Measurements from ENCODE around the gene DOK4.
"Not testable (repeated sequence)": the region's sequence is repeated elsewhere in the genome, so short reads cannot be mapped to it uniquely, and the experiment has no call there.

The DOK4 gene

GRCh38 chr16:57468346-57468745 is 17.9 kb downstream of the DOK4 start:
- H3K4me1 Mint-ChIP-seq, result peaks cover 34% of the 10 kb centered on the region
- DNase-seq (ENCODE audit: low spot score in 2 of 2), result no peak
- H3K4me3 Mint-ChIP-seq, result no peak overlapping the region
- peak overlapping the region; percentile 3 for H3K27ac Mint-ChIP-seq
- no peak for ATAC-seq
- peaks cover 97% of the 10 kb centered on the region for H3K36me3 Mint-ChIP-seq
- H3K9me3 Mint-ChIP-seq, result no peaks in the 10 kb centered on the region

DNA sequence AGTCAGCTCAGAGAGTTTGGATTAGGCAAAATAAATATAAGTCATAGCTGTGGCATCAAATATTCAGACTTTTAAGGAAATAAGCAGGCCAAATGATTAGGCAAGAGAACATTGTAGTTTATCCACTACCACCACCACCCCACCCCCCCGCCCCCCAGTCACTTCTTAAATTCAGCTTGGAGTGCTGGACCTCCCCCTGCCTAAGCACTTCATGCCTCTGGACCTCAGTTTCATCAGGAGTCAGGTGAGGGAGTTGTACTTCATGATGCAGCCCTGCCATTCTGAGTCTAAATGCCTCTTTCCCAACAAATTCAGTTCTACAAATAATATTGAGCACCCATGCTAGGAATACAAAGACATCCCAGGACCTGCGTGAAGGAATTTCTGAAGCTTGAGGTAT is 21.8 kb downstream of the DOK4 start:
- peaks cover 38% of the 10 kb centered on the region for H3K4me1 Mint-ChIP-seq
- no peak overlapping the region for H3K4me3 Mint-ChIP-seq
- no peak for ATAC-seq
- no peaks in the 10 kb centered on the region for H3K9me3 Mint-ChIP-seq
- peaks cover 88% of the 10 kb centered on the region for H3K36me3 Mint-ChIP-seq
- peak overlapping the region; percentile 99 for H3K27ac Mint-ChIP-seq
- DNase-seq (ENCODE audit: low spot score in 2 of 2), result no peak

GRCh38 chr16:57462978-57463362 is 23.3 kb downstream of the DOK4 start:
- H3K9me3 Mint-ChIP-seq, result no peaks in the 10 kb centered on the region
- H3K36me3 Mint-ChIP-seq, result peaks cover 78% of the 10 kb centered on the region
- ATAC-seq (peak; percentile 40), DNase-seq (ENCODE audit: low spot score in 2 of 2) (no peak)
- H3K4me3 Mint-ChIP-seq, result peak overlapping the region; percentile 98
- peak overlapping the region; percentile 99 for H3K27ac Mint-ChIP-seq
- peaks cover 38% of the 10 kb centered on the region for H3K4me1 Mint-ChIP-seq

GRCh38 chr16:57462209-57462977 is 23.9 kb downstream of the DOK4 start, which contains the start of gene POLR2C:
Gene POLR2C, plus strand, starts transcription at chr16:57462679. Its CDS starts 46 bp downstream, at chr16:57462725.
- Mint-ChIP-seq H3K36me3 (peaks cover 77% of the 10 kb centered on the region), H3K4me3 (peak within 1 kb of the TSS; percentile 98), H3K4me1 (peaks cover 38% of the 10 kb centered on the region), H3K27ac (peak within 1 kb of the TSS; percentile 99), H3K9me3 (no peaks in the 10 kb centered on the region)
- ATAC-seq (peak; percentile 97), DNase-seq (ENCODE audit: low spot score in 2 of 2) (peak; percentile 97)

DNA sequence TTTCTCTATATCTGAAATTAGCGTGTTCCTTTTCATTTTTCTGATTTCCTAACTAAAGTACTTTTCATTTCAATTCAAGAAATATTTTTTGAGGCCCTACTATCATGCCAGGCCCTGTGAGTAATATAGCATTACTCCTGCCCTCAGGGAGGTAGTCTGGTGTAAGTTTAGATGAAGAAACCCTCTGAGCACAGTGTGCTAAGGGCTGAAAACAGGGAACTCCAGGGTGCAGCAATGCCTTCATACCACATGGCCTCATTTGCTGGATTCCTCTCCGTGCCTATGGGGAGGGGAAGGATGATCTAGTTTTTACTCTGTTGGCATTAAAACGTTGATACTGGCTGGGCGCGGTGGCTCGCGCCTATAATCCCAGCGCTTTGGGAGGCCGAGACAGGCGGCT is 34.3 kb downstream of the DOK4 start:
- DNase-seq (ENCODE audit: low spot score in 2 of 2) (no peak), ATAC-seq (no peak)
- H3K4me3 Mint-ChIP-seq, result no peak overlapping the region
- peak overlapping the region; percentile 32 for H3K27ac Mint-ChIP-seq
- peaks cover 6% of the 10 kb centered on the region for H3K4me1 Mint-ChIP-seq
- peaks cover 48% of the 10 kb centered on the region for H3K36me3 Mint-ChIP-seq
- no peaks in the 10 kb centered on the region for H3K9me3 Mint-ChIP-seq

GRCh38 chr16:57447186-57447962 is 38.9 kb downstream of the DOK4 start, which contains the start of the genes CIAPIN1 and COQ9:
Gene CIAPIN1, minus strand, starts transcription at chr16:57447385. Its CDS starts 6,457 bp downstream, at chr16:57440928.
Gene COQ9, plus strand, starts transcription at chr16:57447479. Its CDS starts 27 bp downstream, at chr16:57447506.
- Mint-ChIP-seq H3K36me3 (peaks cover 16% of the 10 kb centered on the region), H3K4me3 (peak within 1 kb of the TSS; percentile 85), H3K27ac (peak within 1 kb of the TSS; percentile 93), H3K4me1 (peaks cover 13% of the 10 kb centered on the region), H3K9me3 (no peaks in the 10 kb centered on the region)
- peak; percentile 100 for ATAC-seq
- DNase-seq (ENCODE audit: low spot score in 2 of 2), result peak; percentile 80 to 90

DNA sequence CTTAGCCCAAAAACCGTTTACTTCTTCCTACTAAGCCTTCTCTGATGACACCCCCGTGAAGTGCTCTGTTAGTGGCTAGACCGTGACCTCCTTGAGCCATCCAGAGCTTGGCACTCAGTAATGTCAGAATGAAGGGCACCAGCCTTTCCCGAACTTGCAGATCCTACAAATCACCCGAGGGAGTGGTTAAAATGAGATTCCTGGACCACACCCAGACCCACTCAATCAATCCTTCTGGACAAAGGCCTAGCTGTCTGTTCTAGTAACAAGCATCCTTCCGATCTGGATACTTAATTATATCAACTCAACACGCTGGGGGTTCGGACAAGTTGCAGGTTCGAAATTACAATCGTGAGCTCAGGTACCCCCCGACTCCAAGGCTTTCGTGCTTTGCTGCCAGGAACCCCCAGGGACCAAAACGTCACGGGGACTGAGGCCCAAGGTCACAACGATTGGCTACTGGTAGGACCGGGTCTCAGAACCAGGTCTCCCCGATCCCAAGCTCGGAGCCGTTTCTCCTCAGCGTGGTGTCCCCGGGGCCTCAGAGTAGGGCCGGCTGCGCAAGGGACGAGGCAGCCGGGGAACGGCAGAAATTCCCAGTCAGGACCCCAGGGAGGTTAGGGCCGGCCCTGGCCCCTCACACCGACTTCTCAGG is 39.6 kb downstream of the DOK4 start:
- peak; percentile 33 for ATAC-seq
- peaks cover 9% of the 10 kb centered on the region for H3K36me3 Mint-ChIP-seq
- peak overlapping the region; percentile 93 for H3K27ac Mint-ChIP-seq
- H3K4me1 Mint-ChIP-seq, result peaks cover 13% of the 10 kb centered on the region
- peak overlapping the region; percentile 85 for H3K4me3 Mint-ChIP-seq
- DNase-seq (ENCODE audit: low spot score in 2 of 2), result peak in 1 of 2 donors; percentile 6
- H3K9me3 Mint-ChIP-seq, result no peaks in the 10 kb centered on the region

DNA sequence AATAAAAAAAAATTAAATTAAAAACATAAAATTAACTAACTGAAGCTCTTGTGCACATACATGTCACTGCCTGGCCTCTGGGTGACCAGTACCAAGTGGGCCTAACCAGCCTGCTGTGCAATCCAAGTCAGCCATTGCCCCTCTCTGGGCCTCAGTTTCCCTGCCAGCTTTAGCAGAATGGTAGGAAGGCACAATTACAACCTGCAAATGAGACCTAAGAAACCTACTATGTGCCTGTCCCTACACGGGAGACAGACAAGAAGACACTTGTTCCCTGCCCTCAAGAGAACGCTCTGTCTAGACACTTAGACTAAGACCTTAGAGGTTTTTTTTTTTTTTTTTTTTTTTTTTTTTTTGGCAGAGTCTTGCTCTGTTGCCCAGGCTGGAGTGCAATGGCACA is 40.8 kb downstream of the DOK4 start:
- peak overlapping the region; percentile 93 for H3K27ac Mint-ChIP-seq
- H3K4me3 Mint-ChIP-seq, result peak overlapping the region; percentile 85
- peaks cover 9% of the 10 kb centered on the region for H3K36me3 Mint-ChIP-seq
- H3K4me1 Mint-ChIP-seq, result peaks cover 7% of the 10 kb centered on the region
- ATAC-seq (no peak), DNase-seq (ENCODE audit: low spot score in 2 of 2) (no peak)
- H3K9me3 Mint-ChIP-seq, result no peaks in the 10 kb centered on the region

DNA sequence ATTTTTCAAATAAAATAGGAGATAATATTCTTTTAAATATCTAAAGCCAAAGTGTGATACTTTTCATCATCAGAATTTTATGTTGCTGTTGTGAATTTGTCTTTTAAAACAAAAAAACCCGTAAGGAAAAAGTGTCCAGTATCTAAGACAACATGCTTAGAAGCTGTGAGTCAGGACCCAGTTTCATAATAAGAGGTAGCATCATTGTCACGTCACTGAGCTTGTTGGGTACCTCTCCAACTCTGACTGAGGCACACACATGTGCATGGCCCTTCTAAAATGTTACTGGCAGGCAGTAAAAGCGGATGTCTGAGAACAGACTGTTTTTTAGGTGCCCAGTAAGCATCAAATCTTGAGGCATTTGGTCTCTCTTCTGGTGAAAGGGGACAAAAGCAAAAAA is 41.6 kb downstream of the DOK4 start:
- no peak for DNase-seq (ENCODE audit: low spot score in 2 of 2)
- Mint-ChIP-seq H3K4me1 (peaks cover 7% of the 10 kb centered on the region), H3K4me3 (no peak overlapping the region), H3K9me3 (no peaks in the 10 kb centered on the region), H3K27ac (no peak overlapping the region), H3K36me3 (peaks cover 17% of the 10 kb centered on the region)
- no peak for ATAC-seq

DNA sequence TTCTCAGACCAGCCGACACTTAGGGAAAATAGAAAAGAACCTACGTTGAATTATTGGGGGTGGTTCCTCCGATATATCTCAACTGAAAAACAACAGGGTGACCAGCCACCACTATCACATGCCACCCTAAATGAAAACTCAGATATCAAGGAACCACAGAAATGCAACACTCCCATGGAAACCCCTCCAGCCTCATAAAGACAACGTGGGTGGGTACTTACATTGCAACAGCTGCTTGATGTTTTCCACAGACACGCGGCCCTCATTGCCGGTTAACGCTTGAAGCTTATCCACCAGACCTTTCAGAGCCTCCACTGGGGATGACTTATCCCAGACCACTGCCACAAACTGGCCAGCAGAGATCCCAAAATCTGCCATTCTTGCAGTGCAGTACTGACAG is 45.7 kb downstream of the DOK4 start:
- not testable (repeated sequence) for H3K27ac Mint-ChIP-seq; H3K9me3 Mint-ChIP-seq; H3K4me3 Mint-ChIP-seq; ATAC-seq; DNase-seq (ENCODE audit: low spot score in 2 of 2); H3K4me1 Mint-ChIP-seq
- peaks cover 58% of the 10 kb centered on the region for H3K36me3 Mint-ChIP-seq

DNA sequence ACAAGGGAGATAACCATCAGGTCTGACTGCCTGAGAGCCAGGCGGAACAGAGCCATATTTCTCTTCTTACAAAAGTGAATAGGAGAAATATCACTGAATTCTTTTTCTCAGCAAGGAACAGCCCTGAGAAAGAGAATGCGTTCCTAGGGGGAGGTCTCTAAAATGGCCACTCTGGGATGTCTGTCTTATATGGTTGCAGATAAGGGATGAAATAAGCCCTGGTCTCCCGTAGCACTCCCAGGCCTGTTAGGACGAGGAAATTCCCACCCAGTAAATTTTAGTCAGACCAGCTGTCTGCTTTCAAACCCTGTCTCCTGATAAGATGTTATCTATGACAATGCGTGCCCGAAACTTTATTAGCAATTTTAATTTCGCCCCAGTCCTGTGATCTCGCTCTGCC is 46.3 kb downstream of the DOK4 start:
- H3K9me3 Mint-ChIP-seq; DNase-seq (ENCODE audit: low spot score in 2 of 2); H3K4me1 Mint-ChIP-seq; H3K27ac Mint-ChIP-seq; ATAC-seq; H3K4me3 Mint-ChIP-seq: not testable (repeated sequence)
- peaks cover 64% of the 10 kb centered on the region for H3K36me3 Mint-ChIP-seq

GRCh38 chr16:57435838-57436237 is 50.5 kb downstream of the DOK4 start:
- H3K4me3 Mint-ChIP-seq, result no peak overlapping the region
- ATAC-seq, result no peak
- H3K27ac Mint-ChIP-seq, result no peak overlapping the region
- H3K36me3 Mint-ChIP-seq, result peaks cover 100% of the 10 kb centered on the region
- H3K4me1 Mint-ChIP-seq, result no peaks in the 10 kb centered on the region
- H3K9me3 Mint-ChIP-seq, result no peaks in the 10 kb centered on the region
- DNase-seq (ENCODE audit: low spot score in 2 of 2), result no peak

- Mint-ChIP-seq H3K9me3 (no peaks in the 10 kb centered on the region), H3K27ac (no peak overlapping the region), H3K4me1 (no peaks in the 10 kb centered on the region), H3K4me3 (no peak overlapping the region), H3K36me3 (peaks cover 100% of the 10 kb centered on the region)
- DNase-seq (ENCODE audit: low spot score in 2 of 2), result no peak
- no peak for ATAC-seq
Measured at GRCh38 chr16:57434003-57434402, 52.3 kb downstream of the DOK4 start.

GRCh38 chr16:57432989-57433388 is 53.3 kb downstream of the DOK4 start:
- ATAC-seq (no peak), DNase-seq (ENCODE audit: low spot score in 2 of 2) (no peak)
- Mint-ChIP-seq H3K27ac (peak overlapping the region; percentile 20), H3K9me3 (no peaks in the 10 kb centered on the region), H3K4me3 (no peak overlapping the region), H3K4me1 (no peaks in the 10 kb centered on the region), H3K36me3 (peaks cover 100% of the 10 kb centered on the region)

- Mint-ChIP-seq H3K4me1 (no peaks in the 10 kb centered on the region), H3K36me3 (peaks cover 100% of the 10 kb centered on the region), H3K4me3 (no peak overlapping the region), H3K27ac (no peak overlapping the region), H3K9me3 (no peaks in the 10 kb centered on the region)
- ATAC-seq (no peak), DNase-seq (ENCODE audit: low spot score in 2 of 2) (no peak)
Measured at GRCh38 chr16:57432505-57432904, 53.8 kb downstream of the DOK4 start.
